Right lobe of liver (tissue), 6 donors: ENCODE results near the gene KANSL1. TPM values are rescaled to one million over a fixed set of nuclear protein-coding genes. Genes with fewer than 3 reads are reported as not detected.

Experiments used
- ATAC-seq, 4 donors: fragments of 200-7000 bp; cut with Tn5 transposase; one replicate each; pipeline ENCODE4 v1.9.1; 2020; ENCODE audit warnings: mild to moderate bottlenecking in 4 of 4, moderate library complexity in 4 of 4
- DNase-seq, 3 donors: peaks; one replicate each; pipeline ENCODE4 v3.0.0-alpha.2; 2020
- H3K27ac ChIP-seq, 3 donors: fragments of 200-600 bp; one replicate each; pipeline ENCODE4 v1.8.0; 2022
- H3K27me3 ChIP-seq, 2 donors: fragments of 200-600 bp; one replicate each; pipeline ENCODE4 v1.8.0; 2022
- H3K36me3 ChIP-seq, 4 donors: fragments of 200-600 bp; sonication (generic) in 1 of 4; one replicate each; pipeline versions ENCODE4 v1.5.1 to v1.8.0; 2017 to 2022; ENCODE audit warnings: control low read depth in 1 of 4
- H3K4me1 ChIP-seq, 4 donors: fragments of 200-600 bp; sonication (generic) in 1 of 4; one replicate each; pipeline versions ENCODE4 v1.5.1 to v1.8.0; 2017 to 2022; ENCODE audit warnings: control low read depth in 1 of 4
- H3K4me3 ChIP-seq, 3 donors: fragments of 200-600 bp; one replicate each; pipeline ENCODE4 v1.8.0; 2022
- H3K9me3 ChIP-seq, 4 donors: fragments of 200-600 bp; sonication (generic) in 1 of 4; one replicate each; pipeline versions ENCODE4 v1.5.1 to v1.8.0; 2017 to 2022; ENCODE audit warnings: control low read depth in 1 of 4
- POLR2A ChIP-seq: fragments of 450-650 bp; IDR thresholded peaks from one replicate; pipeline ENCODE4 v1.6.1; 2017; ENCODE audit warnings: antibody characterized with exemption, mild to moderate bottlenecking
- WGBS: methylation state at CpG from one replicate; pipeline ENCODE4 v1.1.6; 2018; ENCODE audit warnings: low coverage, low lambda C conversion rate; ENCODE audit not compliant: insufficient coverage; ENCODE audit errors: missing lambda C conversion rate; 5-methylcytosine and 5-hydroxymethylcytosine counted together
- intact Hi-C, 2 donors: fragments of 100-400 bp; cut with DNase I; formaldehyde crosslinking; loops; one replicate each; pipeline versions ENCODE4 v1.11.2 to v1.14.1; 2022
- total RNA-seq, 6 experiments: library from RNA; depleted of rRNA in 2 of 6; stranded (reverse); fragments of >200 nt in 2 of 6; fragmentation: NEBNext Ultra II Directional in 3 of 6; extraction: Animal tissue kit (Norgen Biotek cat#: 25700) in 3 of 6; gene quantifications; one replicate each; pipeline versions ENCODE4 v1.1.0 to v1.2.4, GENCODE V29; 2016 to 2023
- TF ChIP-seq, protein P1 (sequence below), 4 donors: fragments of 200-600 bp in 3 of 4; fragments of 450-650 bp in 1 of 4; IDR thresholded peaks; one replicate each; pipeline versions ENCODE4 v1.5.1 to v1.8.0; 2016 to 2022; ENCODE audit warnings: antibody characterized with exemption in 4 of 4, mild to moderate bottlenecking in 2 of 4
- donor health status: DM: no; HTN: yes; CAD: no.
- donor health status: DM: no; HTN: no; CAD: no.
- donor health status: DM: no; HTN: no; CAD: no.
- donor health status: DM: no; HTN: yes; CAD: no.
- donor health status: DM: no; HTN: yes; CAD: no.

The KANSL1 gene
- total RNA-seq, 6 experiments from 2014 or later = 23.1 to 29.5 (median 25.9) TPM

DNA sequence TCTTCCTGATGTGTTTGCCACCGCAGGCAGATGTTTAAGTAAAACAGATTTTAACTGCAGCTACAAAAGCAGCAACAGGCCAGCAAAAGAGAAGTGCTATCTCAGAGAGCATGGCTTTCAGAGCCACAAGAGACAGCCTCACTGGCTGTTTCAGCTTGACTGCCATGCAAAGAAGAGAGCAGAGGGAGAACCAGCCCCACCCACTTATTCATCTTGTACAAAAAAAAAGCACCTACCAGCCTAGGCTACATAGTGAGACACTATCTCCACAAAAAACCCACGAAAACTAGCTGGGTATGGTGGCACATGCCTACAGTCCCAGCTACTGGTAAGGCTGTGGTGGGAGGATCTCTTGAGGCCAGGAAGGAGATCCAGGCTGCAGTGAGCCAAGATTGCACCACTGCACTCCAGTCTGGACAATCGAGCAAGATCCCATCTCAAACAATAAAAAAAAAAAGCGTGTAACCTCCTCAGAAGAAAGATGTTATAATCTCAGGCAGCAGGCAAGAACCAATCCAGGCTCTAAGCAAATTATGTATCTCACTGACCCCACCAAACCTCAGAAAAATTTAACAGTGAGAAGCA, 164.2 kb downstream of the KANSL1 start:
- no peaks in the 10 kb centered on the region for H3K4me1 ChIP-seq
- intact Hi-C loops = no loop called here
- ATAC-seq (no peak), DNase-seq (no peak)
- no peak for TF ChIP-seq POLR2A
- TF ChIP-seq, protein P1, sequence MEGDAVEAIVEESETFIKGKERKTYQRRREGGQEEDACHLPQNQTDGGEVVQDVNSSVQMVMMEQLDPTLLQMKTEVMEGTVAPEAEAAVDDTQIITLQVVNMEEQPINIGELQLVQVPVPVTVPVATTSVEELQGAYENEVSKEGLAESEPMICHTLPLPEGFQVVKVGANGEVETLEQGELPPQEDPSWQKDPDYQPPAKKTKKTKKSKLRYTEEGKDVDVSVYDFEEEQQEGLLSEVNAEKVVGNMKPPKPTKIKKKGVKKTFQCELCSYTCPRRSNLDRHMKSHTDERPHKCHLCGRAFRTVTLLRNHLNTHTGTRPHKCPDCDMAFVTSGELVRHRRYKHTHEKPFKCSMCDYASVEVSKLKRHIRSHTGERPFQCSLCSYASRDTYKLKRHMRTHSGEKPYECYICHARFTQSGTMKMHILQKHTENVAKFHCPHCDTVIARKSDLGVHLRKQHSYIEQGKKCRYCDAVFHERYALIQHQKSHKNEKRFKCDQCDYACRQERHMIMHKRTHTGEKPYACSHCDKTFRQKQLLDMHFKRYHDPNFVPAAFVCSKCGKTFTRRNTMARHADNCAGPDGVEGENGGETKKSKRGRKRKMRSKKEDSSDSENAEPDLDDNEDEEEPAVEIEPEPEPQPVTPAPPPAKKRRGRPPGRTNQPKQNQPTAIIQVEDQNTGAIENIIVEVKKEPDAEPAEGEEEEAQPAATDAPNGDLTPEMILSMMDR (IDR thresholded peaks at IDR 0.05) = no peak
- 75% methylated on average over 4 of the region's 4 CpGs for WGBS
- H3K27me3 ChIP-seq = no peaks in the 10 kb centered on the region
- peaks cover 0 to 44% (median 18%) of the 10 kb centered on the region in 4 donors for H3K36me3 ChIP-seq
- H3K27ac ChIP-seq = no peak overlapping the region
- no peaks in the 10 kb centered on the region for H3K9me3 ChIP-seq
- no peak overlapping the region for H3K4me3 ChIP-seq

DNA sequence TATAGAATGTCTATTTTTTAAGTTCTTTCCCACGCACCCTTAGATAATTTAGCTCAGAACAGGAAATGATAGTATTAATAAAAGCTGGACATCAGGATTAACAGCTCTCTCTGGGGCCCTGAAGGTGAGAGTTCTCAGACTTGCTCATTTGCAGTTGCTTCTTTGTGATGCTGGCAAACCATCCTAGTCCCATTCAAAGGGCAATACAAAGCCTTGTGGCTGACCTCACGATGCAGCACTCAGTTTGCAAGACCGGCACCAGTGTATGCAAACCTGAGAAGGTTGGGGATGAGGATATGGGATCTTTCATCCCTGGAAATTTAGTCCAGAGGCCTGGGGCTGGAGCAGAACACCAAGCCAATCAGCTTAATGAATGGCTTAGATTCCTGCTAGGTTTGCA, 164.9 kb downstream of the KANSL1 start:
- DNase-seq (no peak), ATAC-seq (no peak)
- H3K4me3 ChIP-seq = no peak overlapping the region
- H3K27me3 ChIP-seq = no peaks in the 10 kb centered on the region
- intact Hi-C loops = no loop called here
- H3K27ac ChIP-seq = no peak overlapping the region
- peaks cover 0 to 37% (median 15%) of the 10 kb centered on the region in 4 donors for H3K36me3 ChIP-seq
- TF ChIP-seq POLR2A = no peak
- TF ChIP-seq, protein P1 (IDR thresholded peaks at IDR 0.05) = no peak
- WGBS = 80% methylated on average over 2 of the region's 3 CpGs
- no peaks in the 10 kb centered on the region for H3K9me3 ChIP-seq
- H3K4me1 ChIP-seq = no peaks in the 10 kb centered on the region

DNA sequence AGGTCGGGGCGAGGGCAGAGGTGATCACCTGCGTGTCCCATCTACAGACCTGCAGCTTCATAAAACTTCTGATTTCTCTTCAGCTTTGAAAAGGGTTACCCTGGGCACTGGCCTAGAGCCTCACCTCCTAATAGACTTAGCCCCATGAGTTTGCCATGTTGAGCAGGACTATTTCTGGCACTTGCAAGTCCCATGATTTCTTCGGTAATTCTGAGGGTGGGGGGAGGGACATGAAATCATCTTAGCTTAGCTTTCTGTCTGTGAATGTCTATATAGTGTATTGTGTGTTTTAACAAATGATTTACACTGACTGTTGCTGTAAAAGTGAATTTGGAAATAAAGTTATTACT, 165.3 kb downstream of the KANSL1 start:
- Histone ChIP-seq H3K36me3 (peaks cover 0 to 33% (median 12%) of the 10 kb centered on the region in 4 donors), H3K27ac (no peak overlapping the region)
- WGBS = 83% methylated on average over 4 of the region's 4 CpGs

DNA sequence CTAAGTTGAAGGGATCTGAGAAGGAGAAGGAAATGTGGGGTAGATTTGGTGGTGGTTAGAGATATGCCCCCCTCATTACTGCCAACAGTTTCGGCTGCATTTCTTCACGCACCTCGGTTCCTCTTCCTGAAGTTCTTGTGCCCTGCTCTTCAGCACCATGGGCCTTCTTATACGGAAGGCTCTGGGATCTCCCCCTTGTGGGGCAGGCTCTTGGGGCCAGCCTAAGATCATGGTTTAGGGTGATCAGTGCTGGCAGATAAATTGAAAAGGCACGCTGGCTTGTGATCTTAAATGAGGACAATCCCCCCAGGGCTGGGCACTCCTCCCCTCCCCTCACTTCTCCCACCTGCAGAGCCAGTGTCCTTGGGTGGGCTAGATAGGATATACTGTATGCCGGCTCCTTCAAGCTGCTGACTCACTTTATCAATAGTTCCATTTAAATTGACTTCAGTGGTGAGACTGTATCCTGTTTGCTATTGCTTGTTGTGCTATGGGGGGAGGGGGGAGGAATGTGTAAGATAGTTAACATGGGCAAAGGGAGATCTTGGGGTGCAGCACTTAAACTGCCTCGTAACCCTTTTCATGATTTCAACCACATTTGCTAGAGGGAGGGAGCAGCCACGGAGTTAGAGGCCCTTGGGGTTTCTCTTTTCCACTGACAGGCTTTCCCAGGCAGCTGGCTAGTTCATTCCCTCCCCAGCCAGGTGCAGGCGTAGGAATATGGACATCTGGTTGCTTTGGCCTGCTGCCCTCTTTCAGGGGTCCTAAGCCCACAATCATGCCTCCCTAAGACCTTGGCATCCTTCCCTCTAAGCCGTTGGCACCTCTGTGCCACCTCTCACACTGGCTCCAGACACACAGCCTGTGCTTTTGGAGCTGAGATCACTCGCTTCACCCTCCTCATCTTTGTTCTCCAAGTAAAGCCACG, 165.9 kb downstream of the KANSL1 start:
- no peaks in the 10 kb centered on the region for H3K9me3 ChIP-seq
- no peak for ATAC-seq
- no peak for DNase-seq
- peaks cover 0 to 26% (median 8%) of the 10 kb centered on the region in 4 donors for H3K36me3 ChIP-seq
- H3K27me3 ChIP-seq = no peaks in the 10 kb centered on the region
- intact Hi-C loops = no loop called here
- H3K27ac ChIP-seq = no peak overlapping the region
- no peaks in the 10 kb centered on the region for H3K4me1 ChIP-seq
- 83% methylated on average over 6 of the region's 12 CpGs for WGBS
- TF ChIP-seq, protein P1 (IDR thresholded peaks at IDR 0.05) = no peak
- TF ChIP-seq POLR2A = no peak
- H3K4me3 ChIP-seq = no peak overlapping the region

More for the DNA sequence above, 165.3 kb downstream of the KANSL1 start:
- no peak for DNase-seq
- TF ChIP-seq POLR2A = no peak
- TF ChIP-seq, protein P1 (IDR thresholded peaks at IDR 0.05) = no peak
- H3K27me3 ChIP-seq = no peaks in the 10 kb centered on the region
- H3K9me3 ChIP-seq = no peaks in the 10 kb centered on the region
- no peaks in the 10 kb centered on the region for H3K4me1 ChIP-seq
- no peak overlapping the region for H3K4me3 ChIP-seq
- intact Hi-C loops = no loop called here
- no peak for ATAC-seq
